HG03432 (cell line): ENCODE data around the gene IL31RA.

Experiments used
- ATAC-seq: cut with Tn5 transposase; IDR thresholded peaks from one replicate; pipeline ENCODE4 v1.9.1; 2021; ENCODE audit warnings: mild to moderate bottlenecking, moderate library complexity; ENCODE audit not compliant: unreplicated experiment

Gene IL31RA

DNA sequence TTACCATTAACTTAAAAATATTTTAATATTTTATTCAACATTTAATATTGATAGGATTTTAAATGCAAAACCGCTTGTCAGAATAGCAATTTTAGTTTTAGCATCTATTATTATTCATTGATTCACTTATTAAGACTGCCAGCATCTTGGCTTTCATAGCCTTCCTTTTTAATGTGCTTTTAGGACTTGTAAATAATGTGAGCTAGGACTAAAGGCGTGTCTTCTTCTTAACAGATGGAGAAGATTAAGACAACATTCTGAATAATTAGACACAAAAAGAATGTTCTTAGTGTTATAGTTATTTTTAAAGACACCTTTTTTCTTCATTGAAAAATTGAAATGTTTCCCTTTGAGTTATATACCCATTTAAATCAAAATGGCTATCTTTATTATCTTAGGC is 6.9 kb downstream of the IL31RA start:
- ATAC-seq = no peak

DNA sequence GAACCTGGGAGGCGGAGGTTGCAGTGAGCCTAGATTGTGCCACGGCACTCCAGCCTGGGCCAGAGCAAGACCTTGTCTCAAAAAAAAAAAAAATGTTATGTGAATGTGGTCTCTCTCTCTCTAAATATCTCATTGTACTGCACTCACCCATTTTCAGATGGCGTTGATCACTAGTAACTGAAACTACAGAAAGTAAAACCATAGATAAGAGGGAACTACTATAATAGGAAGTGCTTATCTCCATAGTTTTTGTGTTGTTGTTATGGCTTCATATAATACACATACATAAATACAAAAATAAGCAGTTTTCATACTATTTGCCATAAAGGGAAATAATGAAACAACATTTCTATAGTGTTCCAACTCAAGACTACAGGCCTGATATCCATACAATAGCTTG is 9.1 kb downstream of the IL31RA start:
- ATAC-seq = no peak

DNA sequence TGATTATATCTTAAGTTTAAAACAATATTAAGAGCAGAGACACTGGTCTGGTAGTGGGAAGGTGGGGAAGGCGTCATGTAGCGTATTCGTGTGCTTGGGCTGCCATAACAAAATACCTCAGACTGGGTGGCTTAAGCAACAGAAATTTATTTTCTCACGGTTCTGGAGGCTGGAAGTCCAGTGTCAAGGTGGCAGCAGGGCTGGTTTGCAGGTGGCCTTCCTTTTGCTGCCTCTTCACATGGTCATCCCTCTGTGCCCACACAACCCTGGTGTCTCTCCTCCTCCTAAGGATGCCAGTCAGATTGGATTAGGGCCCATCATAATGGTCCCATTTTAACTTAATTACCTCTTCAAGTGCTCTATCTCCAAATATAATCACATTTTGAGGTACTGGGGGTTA is 9.6 kb downstream of the IL31RA start:
- ATAC-seq = no peak

DNA sequence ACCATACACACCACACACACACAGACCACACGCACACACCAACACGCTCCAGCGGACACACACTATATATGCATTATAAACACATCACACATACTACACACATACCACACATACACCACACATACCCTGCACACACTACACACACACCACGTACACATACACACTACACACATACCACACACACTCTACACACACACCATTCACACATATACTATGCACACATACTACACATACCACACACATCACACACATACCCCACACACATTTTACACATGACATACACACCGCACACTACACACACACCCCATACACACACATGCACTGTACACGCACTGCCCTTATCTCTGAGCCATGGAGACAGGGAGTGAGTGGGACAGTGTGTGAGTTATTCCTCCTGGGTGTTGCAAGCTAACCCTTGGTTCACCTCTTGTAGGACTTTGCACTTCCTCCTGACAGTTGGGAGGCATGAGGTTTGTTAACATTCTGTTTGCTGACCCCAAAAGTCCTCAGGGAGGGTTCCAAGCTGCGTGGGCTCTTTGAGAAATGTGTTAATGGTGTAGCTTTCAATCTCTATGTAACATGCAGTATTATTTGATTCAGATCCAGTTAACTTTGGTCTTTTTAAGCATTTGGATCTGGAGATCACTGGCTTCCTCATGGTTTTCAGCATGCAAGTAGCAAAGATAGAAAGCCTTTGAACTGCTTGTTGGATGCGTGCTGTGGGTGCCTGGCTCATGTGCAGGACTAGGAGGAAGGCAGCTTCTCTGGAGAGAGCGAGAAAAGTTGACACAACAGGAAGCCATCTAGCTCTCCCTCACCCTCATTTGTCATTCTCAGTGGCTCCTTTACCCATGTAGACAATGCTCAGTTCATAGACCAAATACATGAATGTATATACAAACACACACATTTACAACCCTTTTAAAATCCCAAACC is 13.7 kb downstream of the IL31RA start:
- no peak for ATAC-seq

DNA sequence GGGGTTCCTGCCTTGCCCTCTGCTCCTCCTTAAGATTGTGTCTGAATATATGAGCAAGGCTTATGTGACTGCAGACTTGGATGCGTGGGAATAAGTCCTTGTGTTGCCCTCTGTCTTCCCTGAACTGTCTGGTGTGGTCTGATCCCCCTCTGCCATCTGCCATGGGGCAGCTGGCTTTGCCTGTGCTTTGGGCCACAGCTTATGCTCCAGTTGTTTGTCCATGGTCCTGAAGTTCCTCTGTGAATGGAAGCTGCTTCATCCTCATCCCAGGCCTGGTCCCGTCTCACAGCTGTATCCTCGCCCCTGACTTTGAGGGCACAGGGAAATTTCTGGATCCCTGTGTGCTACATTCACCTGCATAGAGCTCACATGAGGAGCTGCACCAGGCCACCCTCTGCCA is 14.7 kb downstream of the IL31RA start:
- no peak for ATAC-seq

DNA sequence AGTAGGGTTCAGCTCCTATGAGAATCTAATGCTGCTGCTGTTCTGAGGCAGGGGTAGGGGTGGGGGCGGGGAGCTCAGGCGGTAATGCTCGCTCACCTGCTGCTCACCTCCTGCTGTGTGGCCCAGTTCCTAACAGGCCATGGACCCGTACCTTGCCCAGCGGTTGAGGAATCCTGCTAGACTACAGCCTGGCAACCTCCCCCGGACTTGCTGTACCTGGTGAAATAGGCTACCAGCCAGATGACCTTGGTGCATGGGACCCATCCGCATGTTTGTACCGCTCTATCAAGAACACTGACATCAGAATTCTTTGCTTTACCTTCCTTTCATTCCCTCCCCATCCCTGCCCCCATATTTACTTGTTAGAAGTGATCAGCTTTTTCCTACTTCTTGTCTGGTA is 15.3 kb downstream of the IL31RA start:
- no peak for ATAC-seq

DNA sequence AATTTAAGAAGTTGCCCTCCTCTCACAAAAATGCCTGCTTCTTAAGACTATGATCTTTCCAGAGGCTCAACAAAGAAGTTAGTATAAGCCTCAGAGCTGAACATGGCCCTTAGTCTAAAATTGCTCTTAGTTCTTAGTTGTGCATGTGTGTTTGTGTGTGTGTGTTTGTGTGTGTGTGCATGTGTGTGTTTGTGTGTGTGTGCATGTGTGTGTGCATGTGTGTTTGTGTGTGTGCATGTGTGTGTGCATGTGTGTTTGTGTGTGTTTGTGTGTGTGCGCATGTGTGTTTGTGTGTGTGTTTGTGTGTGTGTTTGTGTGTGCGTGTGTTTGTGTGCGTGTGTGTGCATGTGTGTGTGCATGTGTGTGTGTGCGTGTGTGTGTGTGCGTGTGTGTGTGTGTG is 15.8 kb downstream of the IL31RA start:
- no peak for ATAC-seq

DNA sequence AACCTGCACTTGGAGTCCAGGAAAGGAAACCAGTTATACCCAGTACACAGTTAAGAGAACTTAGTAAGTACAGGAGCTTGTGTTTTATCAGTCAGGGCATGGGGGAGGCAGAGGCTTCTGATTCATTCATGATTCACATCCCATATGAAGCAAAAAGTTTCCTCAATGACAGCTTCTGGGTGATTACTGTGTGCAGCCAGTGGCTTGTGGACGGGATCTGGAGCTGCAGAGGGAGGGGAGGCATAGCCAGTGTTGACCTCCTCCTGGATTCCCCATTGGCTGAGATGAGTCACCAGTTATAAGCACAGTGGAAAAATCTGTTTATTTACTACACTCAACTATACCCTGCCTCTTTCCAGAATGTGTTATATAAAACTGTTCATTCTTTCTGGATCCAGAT is 17.7 kb downstream of the IL31RA start:
- ATAC-seq = no peak

DNA sequence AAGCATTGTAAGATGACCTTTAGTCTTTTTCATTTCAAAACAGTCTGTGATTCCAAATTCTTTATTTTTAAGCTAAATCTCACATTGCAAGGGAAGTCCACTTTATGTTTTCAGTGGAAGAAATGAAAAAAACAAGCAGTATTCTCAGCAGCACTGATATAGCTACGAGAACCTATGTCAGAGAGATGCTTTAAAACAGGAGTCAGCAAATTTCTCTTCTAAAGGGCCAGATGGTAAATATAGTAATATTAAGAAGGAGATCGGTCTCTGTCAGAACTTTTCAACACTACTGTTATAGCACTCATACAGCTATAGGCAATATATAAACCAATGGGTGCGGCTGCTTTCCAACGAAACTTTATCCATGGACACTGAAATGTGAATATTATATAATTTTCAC is 18.7 kb downstream of the IL31RA start:
- ATAC-seq = no peak

DNA sequence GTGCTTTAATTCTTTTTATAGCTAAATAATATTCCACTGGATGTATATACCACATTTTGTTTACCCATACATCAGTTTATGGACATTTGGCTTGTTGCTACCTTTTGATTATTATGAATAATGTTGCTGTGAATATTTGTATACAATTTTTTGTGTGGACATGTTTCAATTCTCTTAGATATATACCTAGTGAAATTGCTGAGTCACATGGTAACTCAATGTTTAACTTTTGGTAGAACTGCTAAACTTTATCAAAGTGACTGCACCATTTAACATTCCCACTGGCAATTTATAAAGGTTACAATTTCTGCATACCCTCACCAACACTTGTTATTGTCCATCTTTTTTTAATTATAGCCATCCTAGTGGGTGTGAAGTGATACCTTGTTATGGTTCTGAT is 22.1 kb downstream of the IL31RA start:
- ATAC-seq = no peak

DNA sequence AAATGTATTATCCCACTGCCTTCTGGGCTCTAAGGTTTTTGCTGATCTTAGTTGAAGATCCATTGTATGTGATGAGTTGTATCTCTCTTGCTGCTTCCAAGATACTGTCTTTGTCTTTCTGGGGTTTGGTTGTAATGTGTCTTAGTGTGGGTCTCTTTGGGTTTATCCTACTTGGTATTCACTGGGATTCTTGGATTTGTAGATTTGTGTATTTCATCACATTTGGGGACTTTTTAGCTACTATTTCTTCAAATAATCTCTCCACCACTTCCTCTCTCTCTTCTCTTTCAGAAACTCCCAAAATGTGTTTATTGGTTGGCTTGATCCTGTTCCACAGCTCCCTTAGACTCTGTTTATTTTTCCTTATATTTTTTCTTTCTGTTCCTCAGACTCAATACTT is 26.5 kb downstream of the IL31RA start:
- no peak for ATAC-seq

DNA sequence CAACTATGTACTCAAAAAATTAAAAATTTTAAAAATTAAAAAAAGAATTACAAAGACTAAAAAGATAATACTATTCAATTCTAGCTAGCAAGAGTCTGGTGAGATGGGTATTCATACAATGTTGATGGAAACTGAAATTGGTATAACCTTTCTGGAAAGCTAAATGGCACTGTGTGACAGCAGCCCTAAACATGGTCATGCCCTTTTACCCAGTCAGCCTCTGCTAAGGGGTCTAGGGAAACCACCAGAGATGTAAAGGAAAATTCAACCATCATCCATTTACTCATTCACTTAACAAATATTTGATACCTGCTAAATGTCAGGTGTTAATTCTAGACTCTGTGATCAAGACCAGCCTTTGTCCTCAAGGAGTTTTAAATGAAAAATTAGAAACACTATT is 29.3 kb downstream of the IL31RA start:
- ATAC-seq = no peak

DNA sequence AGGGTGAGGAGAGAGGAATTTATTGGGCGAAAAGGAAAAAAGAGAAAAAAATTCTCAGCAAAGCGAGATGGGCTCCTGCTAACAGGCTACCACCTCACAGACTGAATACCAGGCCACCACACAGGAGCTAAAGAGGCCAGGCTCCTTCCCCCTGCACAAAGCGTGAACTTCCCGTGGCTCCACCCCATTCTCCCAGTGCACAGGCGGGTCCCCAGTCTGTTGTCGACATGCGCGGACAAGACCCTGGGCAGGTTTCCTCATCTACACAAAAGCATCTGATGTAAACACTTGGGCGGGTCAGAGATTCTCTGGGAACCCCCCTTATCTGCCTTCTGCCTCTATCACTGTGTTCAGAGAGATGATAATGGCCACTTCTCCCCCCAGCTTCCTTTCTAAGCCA is 34.2 kb downstream of the IL31RA start:
- no peak for ATAC-seq

DNA sequence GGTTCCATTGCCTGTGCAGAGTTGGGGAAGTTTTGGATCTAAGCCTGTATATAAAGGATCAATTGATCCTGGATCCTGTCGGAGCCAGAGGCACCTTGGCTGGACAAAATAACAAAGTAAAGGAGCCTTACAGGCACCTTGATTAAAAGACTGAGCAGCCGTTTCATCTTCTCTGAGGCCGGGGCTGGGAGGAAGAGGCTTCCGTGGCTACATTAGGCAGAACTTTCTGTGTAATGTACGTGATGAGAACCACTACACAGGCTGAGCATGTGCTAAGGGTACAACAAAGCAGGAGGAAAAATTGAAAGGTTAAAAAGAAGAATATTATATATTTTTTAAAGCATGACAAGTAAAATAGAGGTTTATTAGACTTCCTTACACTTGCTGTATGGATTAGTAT is 37.0 kb downstream of the IL31RA start:
- ATAC-seq = no peak

DNA sequence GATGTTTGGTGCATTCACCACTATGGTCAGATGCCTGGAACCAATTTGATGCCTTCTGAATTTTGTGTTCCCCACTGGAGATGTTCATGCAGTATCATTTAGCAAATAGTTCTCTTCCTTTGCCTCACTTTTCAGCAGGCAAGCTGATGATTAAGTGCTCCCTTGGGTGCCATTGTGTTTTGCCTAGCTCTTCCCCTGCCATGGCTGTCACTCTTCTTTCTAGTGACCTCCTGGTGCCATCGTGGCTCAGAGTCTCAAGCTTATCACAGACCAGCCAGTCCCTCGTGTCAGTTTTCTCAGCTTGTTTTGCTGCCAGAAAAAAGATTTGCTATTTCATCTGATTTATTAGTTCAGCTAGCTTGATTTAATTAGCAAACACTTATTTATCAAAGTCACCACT is 41.3 kb downstream of the IL31RA start:
- ATAC-seq = no peak

DNA sequence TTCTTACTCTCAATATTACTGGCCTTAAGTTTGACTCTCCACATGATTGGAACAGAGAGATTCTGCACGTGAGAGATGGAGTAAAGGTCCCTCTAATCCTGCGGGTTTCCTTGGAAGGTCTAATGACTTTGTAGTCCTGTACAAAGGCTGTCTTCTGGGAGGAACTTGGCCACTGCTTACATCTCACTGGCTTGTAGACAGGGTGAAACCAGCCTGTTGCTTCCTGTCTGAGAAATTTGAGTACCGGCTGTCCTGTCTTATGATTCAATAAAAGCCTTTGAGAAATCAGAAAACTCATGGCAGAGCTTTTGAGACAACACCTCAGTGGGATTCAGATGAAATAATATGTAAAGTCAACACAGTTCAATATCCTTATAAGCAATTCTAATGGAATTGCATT is 43.0 kb downstream of the IL31RA start:
- peak; percentile 60 for ATAC-seq

DNA sequence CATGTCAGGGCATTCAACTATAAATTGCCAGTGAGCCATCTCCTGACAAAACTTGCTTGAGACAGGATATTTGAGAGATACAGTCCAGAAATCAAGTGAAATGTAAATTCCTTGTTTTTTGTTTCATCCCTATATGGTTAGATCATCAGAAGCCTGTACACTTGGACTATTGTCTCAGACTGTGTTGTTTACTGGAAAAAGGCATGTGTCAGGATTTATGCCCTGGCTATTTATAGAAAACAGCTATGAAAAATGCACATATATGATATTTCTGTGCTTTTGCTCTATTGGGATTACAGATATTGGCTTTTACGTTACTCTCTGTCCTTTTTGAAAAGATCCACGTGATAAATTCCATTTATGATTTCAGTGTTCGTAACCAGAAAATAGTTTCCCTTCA is 44.2 kb downstream of the IL31RA start:
- ATAC-seq = no peak

DNA sequence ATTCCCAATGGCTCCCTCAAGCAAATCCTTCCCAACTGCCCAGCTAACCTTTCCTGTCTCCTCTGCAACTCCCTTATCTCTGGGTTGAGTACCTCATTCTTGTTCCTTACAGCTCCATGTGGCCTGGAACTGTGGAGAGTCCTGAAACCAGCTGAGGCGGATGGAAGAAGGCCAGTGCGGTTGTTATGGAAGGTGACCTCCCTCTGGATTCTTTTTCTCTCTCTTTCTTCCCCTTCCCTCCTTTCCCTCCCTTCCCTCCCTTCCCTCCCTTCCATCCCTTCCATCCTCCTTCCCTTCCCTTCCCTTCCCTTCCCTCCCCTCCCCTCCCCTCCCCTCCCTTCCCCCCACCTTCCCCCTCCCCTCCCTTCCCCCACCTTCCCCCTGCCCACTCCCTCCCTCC is 45.1 kb downstream of the IL31RA start:
- no peak for ATAC-seq

DNA sequence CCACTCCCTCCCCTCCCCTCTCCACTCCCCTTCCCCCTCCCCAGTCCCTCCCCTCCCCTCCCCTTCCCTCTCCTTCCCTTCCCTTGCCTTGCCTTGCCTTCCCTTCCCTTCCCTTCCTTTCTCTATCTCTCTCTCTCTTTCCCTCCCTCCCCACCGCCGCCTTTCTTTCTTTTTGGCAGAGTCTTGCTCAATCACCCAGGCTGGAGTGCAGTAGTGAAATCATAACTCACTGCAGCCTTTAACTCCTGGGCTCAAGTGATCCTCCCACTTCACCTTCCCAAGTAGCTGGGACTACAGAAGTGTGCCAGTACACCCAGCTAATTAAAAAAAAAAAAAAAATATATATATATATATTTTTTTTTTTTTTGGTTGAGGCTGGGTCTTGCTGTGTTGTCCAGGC is 45.5 kb downstream of the IL31RA start:
- no peak for ATAC-seq

DNA sequence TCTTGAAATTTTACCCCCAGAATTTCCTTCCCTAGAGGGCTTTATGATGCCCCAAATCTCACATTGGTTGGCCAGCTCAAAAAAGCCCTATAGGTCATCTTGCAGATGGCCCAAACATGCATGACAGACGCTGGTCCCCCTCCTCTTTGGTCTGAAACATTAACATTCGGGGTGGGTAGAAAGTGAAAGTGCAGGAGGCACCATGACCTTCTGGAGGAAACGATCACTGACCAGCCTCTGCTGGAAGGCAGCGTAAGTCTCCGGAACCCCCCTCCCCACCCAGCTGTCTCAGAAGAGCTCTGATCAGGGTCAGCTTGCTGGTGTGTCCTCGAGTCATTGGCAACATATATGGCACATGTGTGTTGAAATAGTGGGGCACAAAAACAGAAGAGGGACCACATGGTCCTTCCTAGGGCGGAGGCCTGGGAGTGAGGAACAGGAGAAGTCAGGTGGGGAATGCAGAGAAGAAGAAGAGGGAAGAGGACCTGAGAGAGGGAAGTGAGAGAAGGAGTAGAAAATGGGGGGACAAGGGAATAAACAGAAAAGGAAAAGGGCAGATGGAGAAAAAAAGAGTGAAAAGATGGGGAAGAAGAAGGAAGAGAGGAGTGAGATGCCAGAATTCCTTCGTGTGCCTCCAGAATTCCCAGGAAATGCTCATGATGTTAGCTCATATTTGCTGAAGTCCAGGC is 46.2 kb downstream of the IL31RA start:
- no peak for ATAC-seq

DNA sequence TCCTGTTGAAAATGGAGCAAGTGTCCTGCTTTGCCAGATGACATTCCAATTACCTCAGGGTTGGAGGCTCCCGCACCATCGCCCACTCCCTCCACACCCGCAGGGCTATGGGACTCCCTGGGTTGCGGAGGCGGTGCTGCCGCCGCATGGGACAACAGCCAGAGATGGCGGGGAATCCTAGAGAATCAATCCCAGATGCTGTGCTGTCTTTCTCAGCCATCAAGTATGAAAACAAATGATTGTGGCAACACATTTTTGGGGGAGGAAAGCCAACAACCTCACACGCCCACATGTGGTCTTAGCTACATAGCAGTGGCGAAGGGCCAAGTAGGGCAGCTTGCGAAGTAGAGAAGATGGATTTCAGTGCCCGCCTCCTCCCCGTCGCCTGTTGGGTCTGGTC is 46.7 kb downstream of the IL31RA start:
- ATAC-seq = no peak

DNA sequence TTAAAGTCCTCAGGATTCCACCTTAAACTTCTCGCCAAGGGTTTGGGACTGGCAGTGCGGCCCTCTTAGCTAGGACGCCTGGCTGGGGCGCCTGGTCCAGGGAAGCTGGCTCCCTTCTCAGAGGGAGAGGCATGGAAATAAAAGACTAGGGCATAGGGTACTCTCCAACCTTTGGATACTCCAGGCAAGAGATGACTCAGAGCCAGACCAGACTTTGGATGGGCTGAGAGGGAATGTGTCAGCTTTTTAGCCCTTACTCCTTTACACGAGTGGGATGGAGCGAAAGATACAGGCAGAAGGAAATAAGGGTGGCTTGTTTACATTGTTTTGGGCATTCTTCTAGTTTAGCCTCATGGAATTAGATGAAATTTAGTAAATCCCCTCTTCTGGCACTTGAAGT is 48.2 kb downstream of the IL31RA start:
- no peak for ATAC-seq
